Fibroblast of villous mesenchyme (primary cell): ENCODE measurements around the gene FGF12. TPM values are rescaled to one million over a fixed set of nuclear protein-coding genes. Genes with fewer than 3 reads are reported as not detected.

ENCODE experiments used
- DNase-seq: peaks from one replicate; pipeline ENCODE4 v3.0.0-alpha.2; 2010; ENCODE audit warnings: low read depth
- H3K4me3 ChIP-seq: 2 replicates; pipeline ENCODE4 v1.5.1; 2011; ENCODE audit warnings: low read depth, mild to moderate bottlenecking, low read length
- CTCF ChIP-seq: IDR thresholded peaks from 2 replicates; pipeline ENCODE4 v1.5.1; 2012; ENCODE audit warnings: low read depth, mild to moderate bottlenecking, low read length; ENCODE audit not compliant: insufficient read depth
- total RNA-seq: library from RNA; depleted of rRNA; stranded (reverse); fragments of >200 nt; gene quantifications from 2 replicates; pipeline ENCODE4 v1.2.3, GENCODE V29; 2012

FGF12 gene
- total RNA-seq, 1 donor, result under 0.01 TPM

- H3K4me3 ChIP-seq, result no peak overlapping the region
- no peak for TF ChIP-seq CTCF
- no peak for DNase-seq
Measured at GRCh38 chr3:192296845-192297244, 430.5 kb downstream of the FGF12 start.

DNA sequence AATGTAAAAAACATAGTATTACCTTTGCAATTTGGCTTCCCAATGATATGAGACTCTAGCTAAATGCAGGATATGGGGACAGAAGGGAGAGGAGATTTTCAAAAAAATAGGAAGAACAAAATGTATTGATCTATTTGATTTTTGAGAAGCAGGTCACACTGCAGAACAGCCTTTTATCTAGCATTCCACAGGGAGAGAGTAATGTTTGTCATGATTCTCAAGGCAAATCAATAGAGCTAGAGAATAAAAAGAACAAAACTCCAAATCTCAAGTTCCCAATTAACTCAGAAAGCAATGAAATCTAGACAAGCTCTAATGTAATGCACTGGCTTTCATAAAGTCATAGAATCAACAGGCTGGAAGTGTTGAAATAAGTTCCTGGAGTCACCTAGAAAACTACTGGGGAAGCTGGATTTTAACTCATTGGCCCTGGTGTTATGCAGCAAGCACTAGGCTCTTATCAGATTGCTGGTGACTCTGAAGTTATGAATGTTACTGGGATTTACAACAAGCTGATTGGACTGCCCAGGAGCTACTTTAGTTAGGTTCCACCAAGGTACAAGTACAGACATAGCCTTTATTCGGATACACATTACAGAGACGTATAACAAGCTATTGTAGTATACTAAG lies 442.8 kb downstream of the FGF12 start:
- TF ChIP-seq CTCF, result no peak
- H3K4me3 ChIP-seq, result no peak overlapping the region
- no peak for DNase-seq

- no peak for DNase-seq
- no peak for TF ChIP-seq CTCF
- H3K4me3 ChIP-seq, result no peak overlapping the region
Measured at GRCh38 chr3:192281207-192281880, 446.0 kb downstream of the FGF12 start.

DNA sequence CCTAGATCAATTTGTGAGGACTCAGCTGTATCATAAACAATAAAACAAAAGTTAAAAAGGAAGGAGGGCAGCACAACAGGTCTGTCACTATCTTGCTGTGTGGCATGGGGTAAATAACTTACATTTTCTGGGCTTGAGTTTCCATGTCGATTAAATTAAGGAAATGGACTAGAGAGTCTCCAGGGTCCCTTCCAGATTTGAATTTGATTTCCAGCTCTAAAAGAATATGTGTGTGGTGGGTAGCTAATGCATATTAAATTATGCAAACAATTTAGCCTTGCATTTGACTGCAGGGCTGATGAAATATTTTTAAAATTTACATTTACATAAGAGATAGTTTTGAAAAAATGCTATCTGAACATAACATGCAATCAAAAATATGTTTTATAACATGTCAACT lies 447.7 kb downstream of the FGF12 start:
- TF ChIP-seq CTCF, result no peak
- no peak overlapping the region for H3K4me3 ChIP-seq
- DNase-seq, result no peak

DNA sequence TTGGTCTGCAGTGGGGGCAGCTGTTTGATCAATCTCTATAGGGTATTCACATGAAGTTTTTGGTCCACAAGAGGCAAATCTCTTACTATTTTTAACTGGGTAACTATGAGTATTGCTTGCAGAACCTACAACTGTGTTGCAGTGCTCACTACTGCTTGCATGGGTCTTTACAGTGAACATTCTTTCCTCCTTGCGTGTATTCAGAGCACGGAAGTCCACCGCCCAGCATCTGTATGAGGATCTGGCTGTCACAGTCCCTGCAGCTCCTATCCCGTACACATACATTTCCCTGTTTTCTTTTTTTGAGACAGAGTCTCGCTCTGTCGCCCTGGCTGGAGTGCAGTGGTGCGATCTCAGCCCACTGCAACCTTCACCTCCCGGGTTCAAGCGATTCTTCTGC lies 449.9 kb downstream of the FGF12 start:
- no peak for TF ChIP-seq CTCF
- no peak for DNase-seq
- H3K4me3 ChIP-seq, result no peak overlapping the region

DNA sequence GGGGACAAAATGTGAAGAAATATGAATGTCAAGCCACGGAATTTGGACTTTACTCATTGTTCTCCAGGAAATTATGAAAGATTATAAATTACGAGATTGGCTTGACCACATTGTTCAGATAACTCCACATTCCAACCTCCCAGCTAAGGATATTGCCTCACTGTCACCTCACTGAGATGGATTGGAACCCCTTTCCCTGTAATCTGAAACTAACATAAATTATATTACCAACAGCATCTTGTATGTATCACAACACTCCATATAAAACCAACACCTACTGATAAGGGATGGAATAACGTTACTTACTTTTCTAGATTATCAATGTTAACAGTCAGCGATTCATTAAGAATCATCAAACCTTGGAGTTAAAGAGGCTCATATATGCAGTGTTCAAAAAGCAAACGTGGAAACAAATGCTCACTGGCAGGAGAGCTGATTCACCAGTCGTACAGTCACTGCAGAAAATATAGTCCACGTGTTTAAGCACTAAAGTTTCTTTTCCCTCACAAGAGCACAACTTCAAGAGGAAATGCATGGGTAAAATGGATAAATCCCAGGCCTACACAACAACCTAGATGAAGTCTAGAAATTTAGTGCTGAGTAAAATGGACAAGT lies 451.5 kb downstream of the FGF12 start:
- H3K4me3 ChIP-seq, result no peak overlapping the region
- no peak for DNase-seq
- no peak for TF ChIP-seq CTCF
